ENCODE measurements around the gene SIT1.
A peak's percentile ranks its signal among the peaks of the same experiment; 100 is the strongest.

Gene SIT1

DNA sequence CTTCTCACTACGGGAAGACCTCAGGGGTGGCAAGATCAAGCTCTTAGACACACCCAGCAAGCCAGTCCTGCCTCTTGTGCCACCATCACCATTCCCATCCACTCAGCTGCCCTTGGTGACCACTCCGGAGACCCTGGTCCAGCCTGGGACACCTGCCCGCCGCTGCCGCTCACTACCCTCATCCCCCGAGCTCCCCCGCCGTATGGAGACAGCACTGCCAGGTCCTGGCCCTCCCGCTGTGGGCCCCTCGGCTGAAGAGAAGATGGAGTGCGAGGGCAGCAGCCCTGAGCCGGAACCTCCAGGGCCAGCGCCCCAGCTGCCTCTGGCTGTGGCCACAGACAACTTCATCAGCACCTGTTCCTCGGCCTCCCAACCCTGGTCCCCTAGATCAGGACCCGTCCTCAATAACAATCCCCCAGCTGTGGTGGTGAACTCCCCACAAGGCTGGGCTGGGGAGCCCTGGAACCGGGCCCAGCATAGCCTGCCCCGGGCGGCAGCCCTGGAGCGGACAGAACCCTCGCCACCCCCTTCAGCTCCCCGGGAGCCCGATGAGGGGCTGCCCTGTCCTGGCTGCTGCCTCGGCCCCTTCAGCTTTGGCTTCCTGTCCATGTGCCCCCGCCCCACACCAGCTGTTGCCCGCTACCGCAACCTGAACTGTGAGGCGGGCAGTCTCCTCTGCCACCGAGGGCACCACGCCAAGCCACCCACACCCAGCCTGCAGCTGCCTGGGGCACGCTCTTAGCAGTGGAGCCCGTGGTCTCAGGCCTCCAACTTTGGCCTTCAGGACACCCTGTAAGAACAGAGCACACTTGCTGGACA lies 41.5 kb downstream of the SIT1 start:
- DNase-seq (ENCODE audit: extremely low read depth in 1 of 2, low read depth in 1 of 2), result no peak

DNA sequence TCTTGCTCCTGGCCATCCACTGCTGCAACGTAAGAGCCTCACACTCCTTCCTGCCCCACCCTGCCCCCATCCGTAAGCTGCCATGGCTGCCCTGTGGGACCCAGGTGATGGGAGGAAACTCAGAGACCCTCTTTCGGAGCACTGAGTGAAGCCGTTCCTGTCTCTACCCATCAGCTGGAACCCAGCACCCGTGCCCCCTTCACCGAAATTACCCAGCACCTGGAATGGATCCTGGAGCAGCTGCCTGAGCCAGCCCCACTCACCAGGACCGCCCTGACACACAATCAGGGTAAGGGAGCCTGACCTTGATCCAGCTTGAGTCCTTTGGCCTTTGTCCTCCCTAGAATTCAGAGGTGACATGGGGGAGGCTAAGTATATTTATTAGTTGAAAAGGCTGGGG lies 42.5 kb downstream of the SIT1 start:
- no peak for DNase-seq (ENCODE audit: extremely low read depth in 1 of 2, low read depth in 1 of 2)

DNA sequence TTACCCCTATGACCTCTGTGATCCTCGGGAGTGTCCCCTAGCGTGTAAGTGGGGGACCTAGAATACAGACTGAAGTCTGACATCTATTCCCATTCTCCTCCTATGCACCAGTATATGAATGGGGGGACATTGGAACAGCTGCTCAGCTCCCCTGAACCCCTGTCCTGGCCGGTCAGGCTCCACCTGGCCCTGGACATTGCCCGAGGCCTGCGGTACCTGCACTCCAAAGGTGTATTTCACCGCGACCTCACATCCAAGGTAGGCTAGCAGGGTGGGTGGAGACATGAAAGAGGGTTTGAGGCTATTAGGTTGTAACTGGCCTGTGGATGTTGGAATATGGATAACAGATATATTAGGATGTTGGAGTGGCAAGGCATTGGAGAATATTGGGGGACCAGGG lies 44.0 kb downstream of the SIT1 start:
- DNase-seq (ENCODE audit: extremely low read depth in 1 of 2, low read depth in 1 of 2), result no peak

DNA sequence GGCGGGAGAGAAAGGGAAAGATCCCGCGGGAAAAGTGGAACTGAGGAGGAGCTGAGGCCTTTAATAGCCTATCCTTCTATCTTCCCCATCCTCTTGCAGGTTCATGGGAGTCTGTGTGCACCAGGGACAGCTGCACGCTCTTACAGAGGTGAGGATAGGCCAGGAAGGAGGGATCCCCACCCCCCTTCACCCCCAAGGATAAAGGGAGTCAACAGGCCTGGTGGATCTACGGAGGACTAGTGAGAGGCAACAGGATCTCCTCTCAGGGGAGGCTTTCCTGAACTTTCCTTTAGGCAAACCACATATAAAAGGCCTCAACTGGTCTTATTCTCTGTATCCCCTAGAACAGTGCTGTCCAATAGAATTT lies 44.6 kb downstream of the SIT1 start:
- DNase-seq (ENCODE audit: extremely low read depth in 1 of 2, low read depth in 1 of 2), result no peak

DNA sequence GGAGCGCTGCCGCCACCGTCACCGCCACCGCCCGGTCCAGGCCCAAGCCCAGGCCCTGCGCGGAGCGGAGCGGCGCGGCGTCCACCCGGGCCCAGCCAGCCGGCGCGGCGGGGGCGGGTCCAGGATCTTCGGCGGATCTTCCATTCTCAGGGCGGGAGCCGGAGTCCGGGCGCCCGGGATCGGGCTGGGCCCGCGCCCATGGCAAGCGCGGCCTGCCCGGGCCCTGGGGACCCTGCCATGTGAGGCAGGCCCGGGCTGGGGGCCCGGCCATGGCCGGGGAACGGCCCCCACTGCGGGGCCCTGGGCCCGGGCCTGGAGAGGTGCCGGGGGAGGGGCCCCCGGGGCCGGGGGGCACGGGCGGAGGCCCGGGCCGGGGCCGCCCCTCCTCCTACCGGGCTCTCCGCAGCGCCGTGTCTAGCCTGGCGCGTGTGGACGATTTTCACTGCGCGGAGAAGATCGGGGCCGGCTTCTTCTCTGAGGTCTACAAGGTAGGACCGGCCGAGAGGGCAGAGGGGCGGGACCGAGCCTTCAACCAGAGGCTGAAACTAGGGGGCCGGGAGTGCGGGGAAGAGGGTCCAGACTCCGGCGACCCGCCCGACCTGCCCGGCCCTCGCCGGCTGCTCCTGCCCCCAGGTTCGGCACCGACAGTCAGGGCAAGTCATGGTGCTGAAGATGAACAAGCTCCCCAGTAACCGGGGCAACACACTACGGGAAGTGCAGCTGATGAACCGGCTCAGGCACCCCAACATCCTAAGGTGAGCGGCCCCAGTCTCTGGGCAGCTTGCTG lies 45.2 kb downstream of the SIT1 start:
- no peak for DNase-seq (ENCODE audit: extremely low read depth in 1 of 2, low read depth in 1 of 2)

DNA sequence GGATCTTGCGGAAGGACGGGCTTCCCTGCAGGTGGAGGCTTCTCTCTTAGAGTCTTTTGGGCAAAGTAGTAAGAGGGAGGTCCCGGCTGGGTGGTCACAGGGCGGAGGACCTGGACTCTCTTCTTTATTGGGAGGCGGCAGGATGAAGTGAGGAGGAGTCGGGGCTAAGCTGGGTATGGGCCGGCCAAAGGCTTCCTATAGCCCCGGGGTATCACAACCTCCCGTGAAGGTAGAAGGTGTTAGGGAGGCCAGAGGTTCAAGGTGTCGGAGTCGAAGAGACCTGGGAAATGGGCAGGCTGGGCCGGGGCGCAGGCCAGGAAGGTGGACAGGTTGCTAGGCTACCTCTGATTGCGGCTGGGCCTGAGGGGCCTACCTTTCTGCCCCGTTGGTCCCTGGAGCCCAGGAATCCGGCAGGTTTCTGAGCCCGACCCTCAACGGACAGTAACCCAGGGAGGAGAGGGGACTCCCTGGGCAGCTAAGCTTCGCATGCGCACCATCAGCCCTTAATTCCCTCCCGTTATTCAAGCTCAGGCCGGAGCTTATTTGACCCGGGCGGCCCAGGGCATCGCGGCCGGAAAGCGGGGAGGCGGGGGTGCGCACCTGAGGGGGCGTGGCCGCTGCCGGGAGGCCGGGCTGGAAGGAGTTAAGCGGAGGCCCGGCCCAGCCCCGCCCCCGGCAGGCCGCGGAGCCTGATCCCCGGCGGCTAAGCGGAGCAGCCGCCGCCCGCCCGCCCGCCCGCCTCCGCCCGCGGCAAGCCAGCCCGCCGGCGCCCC lies 46.0 kb downstream of the SIT1 start, which contains the start of gene TESK1:
TSS of gene TESK1 (plus strand) at position 685 of the 773 bp plus-strand sequence. CDS start 358 bp downstream, outside the sequence.
- peak; percentile 70 to 75 for DNase-seq (ENCODE audit: extremely low read depth in 1 of 2, low read depth in 1 of 2)

DNA sequence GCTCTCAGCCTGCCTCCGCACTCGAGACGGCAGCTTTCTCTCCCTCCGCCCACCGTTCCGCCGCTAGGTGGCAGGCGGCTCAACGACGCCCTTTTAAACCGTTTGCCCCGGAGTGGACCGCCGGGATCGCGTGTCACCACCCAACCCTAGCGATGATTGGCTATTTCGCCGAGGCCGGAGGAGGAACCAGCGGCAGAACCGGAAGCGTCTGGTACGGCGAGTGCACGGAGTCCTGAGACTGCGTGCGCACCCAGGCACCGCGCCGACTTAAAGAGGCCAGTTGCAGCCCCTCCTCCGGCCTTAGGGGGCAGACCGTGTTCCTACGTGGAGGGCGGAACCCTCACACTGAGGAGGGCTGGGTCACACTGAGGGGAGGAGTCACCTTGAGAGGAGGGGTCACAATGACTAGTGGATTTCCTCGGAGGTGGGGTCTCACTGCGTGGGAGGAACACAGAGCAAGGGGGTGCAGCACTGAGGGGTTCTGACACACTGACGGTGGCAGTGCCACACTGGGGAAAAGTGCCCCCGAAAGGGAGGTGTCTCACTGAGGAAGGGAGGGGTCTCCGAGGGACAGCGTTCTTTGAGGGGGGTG lies 46.6 kb downstream of the SIT1 start:
- peak; percentile 99 for DNase-seq (ENCODE audit: extremely low read depth in 1 of 2, low read depth in 1 of 2)

DNA sequence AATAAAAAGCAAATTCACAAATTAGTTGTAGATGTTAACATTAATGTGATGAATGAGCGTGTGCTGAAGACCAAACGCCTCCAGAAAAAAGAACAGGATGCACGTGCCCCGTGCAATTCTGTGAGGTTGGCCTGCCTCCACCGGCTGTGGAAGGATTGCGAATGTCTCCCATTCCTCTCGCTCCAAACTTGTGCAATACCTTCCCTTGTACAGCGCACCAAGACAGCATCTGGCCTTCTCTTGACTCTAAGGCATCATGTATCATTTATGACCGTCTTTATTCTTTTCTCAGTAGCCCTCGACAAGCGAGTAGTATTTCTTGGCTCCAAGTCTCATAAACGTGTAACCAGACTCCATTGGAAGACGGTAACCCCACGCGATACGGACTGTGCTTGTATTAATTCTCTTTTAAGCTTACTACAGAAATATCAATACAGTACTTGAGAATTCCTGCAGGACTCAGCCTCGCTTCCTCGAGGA lies 47.2 kb downstream of the SIT1 start:
- DNase-seq (ENCODE audit: extremely low read depth in 1 of 2, low read depth in 1 of 2), result no peak

DNA sequence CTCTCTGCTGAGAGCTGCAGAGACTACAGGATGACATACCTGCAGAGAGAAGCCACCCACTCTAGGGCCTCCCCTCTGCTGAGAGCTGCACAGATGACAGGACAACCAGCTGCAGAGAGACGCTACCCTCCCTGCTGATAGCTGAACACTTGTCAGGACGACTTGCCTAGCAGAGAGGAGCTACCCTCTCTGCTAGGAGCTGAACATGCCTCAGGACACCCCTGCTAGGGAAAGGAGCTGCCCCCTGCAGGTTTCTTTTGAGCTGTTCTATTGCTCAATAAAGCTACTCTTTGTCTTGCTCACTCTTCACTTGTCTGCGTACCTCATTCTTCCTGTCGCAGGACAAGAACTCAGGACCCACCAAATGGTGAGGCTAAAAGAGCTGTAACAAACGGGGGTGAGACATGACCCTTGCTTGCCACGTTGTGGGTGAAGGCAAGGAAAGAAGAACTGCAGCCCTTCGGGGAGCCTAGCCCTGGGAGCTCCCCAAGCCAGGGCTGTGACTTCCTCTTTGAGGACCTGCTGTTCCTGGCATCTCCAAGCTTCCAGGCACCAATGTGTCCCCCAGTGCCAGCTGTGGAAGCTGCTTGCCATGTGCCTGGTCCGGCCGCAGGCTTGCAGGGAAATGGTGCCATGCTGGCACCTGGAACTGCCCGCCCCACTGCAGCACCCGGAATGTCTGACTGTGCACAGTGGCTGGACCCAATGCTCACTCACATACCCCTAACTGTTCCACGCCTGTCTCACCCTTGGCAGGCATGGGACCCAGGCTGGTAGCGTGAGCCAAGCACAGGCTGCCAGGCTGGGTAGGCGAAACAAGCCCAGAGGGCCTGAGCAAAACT lies 50.7 kb downstream of the SIT1 start:
- no peak for DNase-seq (ENCODE audit: extremely low read depth in 1 of 2, low read depth in 1 of 2)
